ENCODE data around the gene ZPBP. TPM values are rescaled to one million over a fixed set of nuclear protein-coding genes. Genes with fewer than 3 reads are reported as not detected.

ZPBP gene
- total and polyA plus RNA-seq, 3 experiments from 2014 or later = 0.22 TPM; not detected in 2

- no peaks in the 10 kb centered on the region for H3K4me1 Mint-ChIP-seq
Measured at GRCh38 chr7:49928787-49929186, 164.3 kb downstream of the ZPBP start.

GRCh38 chr7:49927631-49928030, 165.4 kb downstream of the ZPBP start:
- ChIA-PET CTCF (no interaction called here), POLR2A (no interaction called here)
- Histone ChIP-seq H3K4me1 (ENCODE audit: insufficient read depth, low read length) (no peaks in the 10 kb centered on the region), H3K36me3 (ENCODE audit: insufficient read depth, low read length) (no peaks in the 10 kb centered on the region), H3K4me3 (ENCODE audit: low read length) (no peak overlapping the region), H3K9me3 (ENCODE audit: low read length) (no peaks in the 10 kb centered on the region), H3K27me3 (ENCODE audit: insufficient read depth, low read length, poor library complexity, severe bottlenecking) (no peaks in the 10 kb centered on the region), H3K27ac (ENCODE audit: low read depth, low read length) (no peak overlapping the region)
- no peak for DNase-seq
- H3K27me3 Mint-ChIP-seq = no peaks in the 10 kb centered on the region
- H3K36me3 Mint-ChIP-seq = no peaks in the 10 kb centered on the region
- H3K9me3 Mint-ChIP-seq = peaks cover 11 to 15% (median 13%) of the 10 kb centered on the region in 5 donors
- no peak overlapping the region for H3K4me3 Mint-ChIP-seq
- H3K4me1 Mint-ChIP-seq = no peaks in the 10 kb centered on the region
- H3K27ac Mint-ChIP-seq = no peak overlapping the region

More at GRCh38 chr7:49928787-49929186, 164.3 kb downstream of the ZPBP start:
- CTCF ChIA-PET = no interaction called here
- H3K27me3 Mint-ChIP-seq = no peaks in the 10 kb centered on the region
- no peaks in the 10 kb centered on the region for H3K4me1 ChIP-seq (ENCODE audit: insufficient read depth, low read length)
- no peaks in the 10 kb centered on the region for H3K9me3 ChIP-seq (ENCODE audit: low read length)
- H3K4me3 Mint-ChIP-seq = no peak overlapping the region
- H3K9me3 Mint-ChIP-seq = peaks cover 13 to 17% (median 16%) of the 10 kb centered on the region in 5 donors
- H3K27ac ChIP-seq (ENCODE audit: low read depth, low read length) = no peak overlapping the region
- H3K36me3 Mint-ChIP-seq = no peaks in the 10 kb centered on the region
- H3K27ac Mint-ChIP-seq = no peak overlapping the region
- H3K36me3 ChIP-seq (ENCODE audit: insufficient read depth, low read length) = no peaks in the 10 kb centered on the region
- no peak for DNase-seq
- POLR2A ChIA-PET = no interaction called here
- no peak overlapping the region for H3K4me3 ChIP-seq (ENCODE audit: low read length)
- no peaks in the 10 kb centered on the region for H3K27me3 ChIP-seq (ENCODE audit: insufficient read depth, low read length, poor library complexity, severe bottlenecking)

GRCh38 chr7:49926720-49927119, 166.3 kb downstream of the ZPBP start:
- POLR2A ChIA-PET = no interaction called here
- Histone ChIP-seq H3K9me3 (ENCODE audit: low read length) (no peaks in the 10 kb centered on the region), H3K27me3 (ENCODE audit: insufficient read depth, low read length, poor library complexity, severe bottlenecking) (no peaks in the 10 kb centered on the region), H3K27ac (ENCODE audit: low read depth, low read length) (no peak overlapping the region), H3K36me3 (ENCODE audit: insufficient read depth, low read length) (no peaks in the 10 kb centered on the region), H3K4me3 (ENCODE audit: low read length) (no peak overlapping the region), H3K4me1 (ENCODE audit: insufficient read depth, low read length) (no peaks in the 10 kb centered on the region)
- no peaks in the 10 kb centered on the region for H3K27me3 Mint-ChIP-seq
- no peaks in the 10 kb centered on the region for H3K4me1 Mint-ChIP-seq
- no peak for DNase-seq
- H3K36me3 Mint-ChIP-seq = no peaks in the 10 kb centered on the region
- CTCF ChIA-PET = no interaction called here
- H3K27ac Mint-ChIP-seq = no peak overlapping the region
- H3K9me3 Mint-ChIP-seq = peaks cover 9 to 15% (median 11%) of the 10 kb centered on the region in 5 donors
- no peak overlapping the region for H3K4me3 Mint-ChIP-seq

GRCh38 chr7:49911909-49912308, 181.1 kb downstream of the ZPBP start:
- Mint-ChIP-seq H3K9me3 (peaks cover 0 to 8% (median 6%) of the 10 kb centered on the region in 5 donors), H3K36me3 (no peaks in the 10 kb centered on the region), H3K4me3 (no peak overlapping the region), H3K4me1 (no peaks in the 10 kb centered on the region), H3K27ac (no peak overlapping the region), H3K27me3 (no peaks in the 10 kb centered on the region)
- Histone ChIP-seq H3K36me3 (ENCODE audit: insufficient read depth, low read length) (no peaks in the 10 kb centered on the region), H3K27me3 (ENCODE audit: insufficient read depth, low read length, poor library complexity, severe bottlenecking) (no peaks in the 10 kb centered on the region), H3K4me1 (ENCODE audit: insufficient read depth, low read length) (no peaks in the 10 kb centered on the region), H3K27ac (ENCODE audit: low read depth, low read length) (no peak overlapping the region), H3K9me3 (ENCODE audit: low read length) (no peaks in the 10 kb centered on the region), H3K4me3 (ENCODE audit: low read length) (no peak overlapping the region)
- no peak for DNase-seq
- ChIA-PET CTCF (no interaction called here), POLR2A (no interaction called here)

DNA sequence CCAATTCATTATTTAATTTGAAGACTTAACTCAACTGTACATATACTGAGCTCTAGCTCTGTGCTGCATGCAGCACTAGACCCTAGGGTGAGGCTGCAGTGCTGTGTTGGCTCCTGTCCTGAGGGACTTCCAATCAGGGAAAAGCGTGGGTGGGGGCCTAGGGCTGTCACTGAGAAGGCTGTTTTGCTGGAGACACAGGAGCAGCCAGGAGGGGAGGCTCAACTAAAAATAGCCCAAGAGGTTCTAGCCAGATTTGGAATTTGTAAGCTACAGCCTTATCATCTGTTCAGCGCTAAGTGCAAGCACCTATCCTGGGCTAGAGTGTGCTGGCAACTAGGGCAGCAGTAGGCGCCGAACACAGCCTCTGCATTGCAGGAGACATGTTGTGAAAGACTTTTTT, 198.5 kb downstream of the ZPBP start:
- H3K36me3 ChIP-seq (ENCODE audit: insufficient read depth, low read length) = no peaks in the 10 kb centered on the region
- H3K4me3 ChIP-seq (ENCODE audit: low read length) = no peak overlapping the region
- Mint-ChIP-seq H3K36me3 (no peaks in the 10 kb centered on the region), H3K9me3 (peaks cover 2 to 8% (median 5%) of the 10 kb centered on the region in 5 donors), H3K4me1 (no peaks in the 10 kb centered on the region), H3K4me3 (no peak overlapping the region), H3K27me3 (peaks cover 0 to 2% of the 10 kb centered on the region in 2 donors), H3K27ac (no peak overlapping the region)
- no peaks in the 10 kb centered on the region for H3K9me3 ChIP-seq (ENCODE audit: low read length)
- no peaks in the 10 kb centered on the region for H3K27me3 ChIP-seq (ENCODE audit: insufficient read depth, low read length, poor library complexity, severe bottlenecking)
- ChIA-PET POLR2A (no interaction called here), CTCF (no interaction called here)
- H3K27ac ChIP-seq (ENCODE audit: low read depth, low read length) = no peak overlapping the region
- H3K4me1 ChIP-seq (ENCODE audit: insufficient read depth, low read length) = no peaks in the 10 kb centered on the region
- no peak for DNase-seq

DNA sequence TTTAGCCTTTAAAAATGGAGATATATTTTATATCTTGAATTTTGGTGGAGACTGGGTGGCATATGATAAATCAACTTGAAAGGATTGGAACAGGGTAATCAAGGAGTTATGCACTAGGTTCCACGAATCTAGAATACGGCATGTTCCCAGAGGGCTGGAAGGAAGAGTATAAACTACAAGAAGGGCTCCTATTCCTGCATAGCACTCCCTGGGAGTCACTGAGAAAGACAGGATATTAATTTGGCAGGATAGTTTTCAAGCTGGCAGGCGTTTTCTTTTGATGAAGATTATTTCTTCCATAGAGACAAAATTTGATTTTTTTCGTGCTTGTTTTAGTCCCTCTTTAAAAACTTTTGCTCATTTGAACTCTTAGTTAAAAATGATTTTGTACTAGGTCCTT, 199.9 kb downstream of the ZPBP start:
- H3K4me3 ChIP-seq (ENCODE audit: low read length) = no peak overlapping the region
- H3K9me3 Mint-ChIP-seq = peaks cover 2 to 8% (median 5%) of the 10 kb centered on the region in 5 donors
- no peak overlapping the region for H3K4me3 Mint-ChIP-seq
- H3K9me3 ChIP-seq (ENCODE audit: low read length) = no peaks in the 10 kb centered on the region
- no peak overlapping the region for H3K27ac Mint-ChIP-seq
- no peaks in the 10 kb centered on the region for H3K4me1 Mint-ChIP-seq
- H3K36me3 Mint-ChIP-seq = no peaks in the 10 kb centered on the region
- no peaks in the 10 kb centered on the region for H3K27me3 Mint-ChIP-seq
- H3K36me3 ChIP-seq (ENCODE audit: insufficient read depth, low read length) = no peaks in the 10 kb centered on the region
- POLR2A ChIA-PET = no interaction called here
- no peak for DNase-seq
- H3K4me1 ChIP-seq (ENCODE audit: insufficient read depth, low read length) = no peaks in the 10 kb centered on the region
- H3K27me3 ChIP-seq (ENCODE audit: insufficient read depth, low read length, poor library complexity, severe bottlenecking) = no peaks in the 10 kb centered on the region
- CTCF ChIA-PET = no interaction called here
- no peak overlapping the region for H3K27ac ChIP-seq (ENCODE audit: low read depth, low read length)

DNA sequence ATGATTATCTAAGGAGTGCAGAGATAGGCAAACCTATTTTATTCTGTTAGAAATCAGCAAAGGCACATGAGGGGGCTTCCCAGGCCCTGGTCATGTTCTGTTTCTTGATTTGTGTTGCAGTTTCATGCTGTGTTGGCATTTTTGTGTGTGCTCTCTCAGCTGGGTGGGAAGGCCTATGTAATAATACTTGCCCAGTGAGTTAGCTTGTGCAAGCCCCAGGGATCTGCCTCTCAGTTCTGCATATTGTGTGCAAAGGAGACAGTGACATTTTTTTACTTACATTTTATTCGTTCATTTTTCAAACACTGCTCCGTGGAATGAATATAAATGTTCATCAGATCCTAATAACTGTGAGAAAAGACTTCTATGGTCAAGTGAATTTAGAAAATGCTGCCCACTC, 200.6 kb downstream of the ZPBP start:
- CTCF ChIA-PET = no interaction called here
- Mint-ChIP-seq H3K4me3 (no peak overlapping the region), H3K4me1 (no peaks in the 10 kb centered on the region), H3K36me3 (no peaks in the 10 kb centered on the region), H3K9me3 (peaks cover 2 to 8% (median 4%) of the 10 kb centered on the region in 5 donors), H3K27ac (no peak overlapping the region), H3K27me3 (no peaks in the 10 kb centered on the region)
- H3K27ac ChIP-seq (ENCODE audit: low read depth, low read length) = no peak overlapping the region
- no peaks in the 10 kb centered on the region for H3K4me1 ChIP-seq (ENCODE audit: insufficient read depth, low read length)
- H3K9me3 ChIP-seq (ENCODE audit: low read length) = no peaks in the 10 kb centered on the region
- no peaks in the 10 kb centered on the region for H3K27me3 ChIP-seq (ENCODE audit: insufficient read depth, low read length, poor library complexity, severe bottlenecking)
- DNase-seq = no peak
- no peaks in the 10 kb centered on the region for H3K36me3 ChIP-seq (ENCODE audit: insufficient read depth, low read length)
- POLR2A ChIA-PET = no interaction called here
- H3K4me3 ChIP-seq (ENCODE audit: low read length) = no peak overlapping the region
